Measurements from ENCODE around the gene TULP4. TPM values are rescaled to one million over a fixed set of nuclear protein-coding genes. Genes with fewer than 3 reads are reported as not detected.
A peak's percentile ranks its signal among the peaks of the same experiment; 100 is the strongest.
"Not testable (repeated sequence)": the region's sequence is repeated elsewhere in the genome, so short reads cannot be mapped to it uniquely, and the experiment has no call there.

Gene TULP4
- total RNA-seq, 1 experiment from 2014 or later, result 69.4 TPM

DNA sequence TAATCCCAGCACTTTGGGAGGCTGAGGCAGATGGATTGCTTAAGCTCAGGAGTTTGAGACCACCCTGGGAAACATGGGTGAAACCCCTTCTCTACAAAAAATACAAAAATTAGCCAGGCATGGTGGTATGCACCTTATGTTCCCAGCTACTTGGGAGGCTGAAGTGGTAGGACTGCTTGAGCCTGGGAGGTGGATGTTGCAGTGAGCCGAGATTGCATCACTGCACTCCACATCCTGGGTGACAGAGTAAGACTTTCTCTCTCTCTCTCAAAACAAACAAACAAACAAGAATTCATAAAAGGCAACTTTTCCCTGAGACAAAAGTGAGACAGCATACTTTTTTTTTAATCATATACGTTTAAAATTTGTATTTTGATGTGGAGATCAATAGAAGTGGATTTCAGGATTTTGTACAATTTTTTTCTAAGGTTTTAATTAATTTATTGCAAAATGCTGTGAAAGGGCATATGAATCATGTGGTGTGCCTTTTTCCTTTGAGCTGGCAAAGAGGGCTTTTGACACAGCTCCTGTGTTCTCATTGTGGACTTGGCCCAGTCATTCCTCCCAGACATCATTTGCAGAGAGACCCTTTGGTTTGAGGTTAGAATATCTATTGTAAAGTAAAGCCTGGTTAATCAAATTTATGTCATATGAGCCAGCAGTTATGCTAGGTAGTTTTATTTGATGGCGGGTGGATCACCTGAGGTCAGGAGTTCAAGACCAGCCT, 77.1 kb downstream of the TULP4 start:
- no peak for DNase-seq (ENCODE audit: low read depth)

DNA sequence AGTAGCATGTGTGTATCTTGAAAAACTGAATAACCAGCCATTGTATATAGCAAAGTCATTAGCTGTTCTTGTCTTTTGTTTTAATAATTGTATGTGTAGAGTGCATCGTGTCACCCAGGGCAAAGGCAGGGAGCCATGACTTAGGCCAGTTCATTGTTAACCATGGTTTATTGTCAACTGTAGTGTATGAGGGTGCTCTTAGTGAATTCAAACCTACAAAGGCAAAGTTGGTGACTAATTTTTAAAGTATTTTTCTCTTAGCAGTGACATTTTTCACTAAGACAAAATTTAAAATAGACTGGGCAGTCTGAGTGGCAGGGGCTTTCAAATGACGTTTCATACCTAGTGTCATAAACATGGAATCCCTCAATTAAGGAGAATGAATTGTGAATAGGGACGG, 79.0 kb downstream of the TULP4 start:
- no peak for DNase-seq (ENCODE audit: low read depth)

DNA sequence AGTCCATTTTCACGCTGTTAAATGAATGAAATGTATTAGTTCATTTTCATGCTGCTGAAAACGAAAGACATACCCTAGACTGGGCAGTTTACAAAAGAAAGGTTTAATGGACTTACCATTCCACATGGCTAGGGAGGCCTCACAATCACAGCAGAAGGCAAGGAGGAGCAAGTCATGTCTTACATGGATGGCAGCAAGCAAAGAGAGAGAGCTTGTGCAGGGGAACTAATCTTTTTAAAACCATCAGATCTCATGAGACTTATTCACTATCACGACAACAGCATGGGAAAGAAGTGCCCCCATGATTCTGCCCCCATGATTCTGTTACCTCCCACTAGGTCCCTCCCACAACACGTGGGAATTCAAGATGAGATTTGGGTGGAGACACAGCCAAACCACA, 79.7 kb downstream of the TULP4 start:
- not testable (repeated sequence) for DNase-seq (ENCODE audit: low read depth)

GRCh38 chr6:158396136-158396535, 83.9 kb downstream of the TULP4 start:
- no peak for DNase-seq (ENCODE audit: low read depth)

- no peak for DNase-seq (ENCODE audit: low read depth)
Measured at GRCh38 chr6:158397578-158397977, 85.3 kb downstream of the TULP4 start.

GRCh38 chr6:158398252-158399024, 86.2 kb downstream of the TULP4 start:
- DNase-seq (ENCODE audit: low read depth), result no peak

GRCh38 chr6:158399040-158399700, 86.9 kb downstream of the TULP4 start:
- DNase-seq (ENCODE audit: low read depth), result no peak

GRCh38 chr6:158402184-158402583, 89.9 kb downstream of the TULP4 start:
- DNase-seq (ENCODE audit: low read depth), result no peak

DNA sequence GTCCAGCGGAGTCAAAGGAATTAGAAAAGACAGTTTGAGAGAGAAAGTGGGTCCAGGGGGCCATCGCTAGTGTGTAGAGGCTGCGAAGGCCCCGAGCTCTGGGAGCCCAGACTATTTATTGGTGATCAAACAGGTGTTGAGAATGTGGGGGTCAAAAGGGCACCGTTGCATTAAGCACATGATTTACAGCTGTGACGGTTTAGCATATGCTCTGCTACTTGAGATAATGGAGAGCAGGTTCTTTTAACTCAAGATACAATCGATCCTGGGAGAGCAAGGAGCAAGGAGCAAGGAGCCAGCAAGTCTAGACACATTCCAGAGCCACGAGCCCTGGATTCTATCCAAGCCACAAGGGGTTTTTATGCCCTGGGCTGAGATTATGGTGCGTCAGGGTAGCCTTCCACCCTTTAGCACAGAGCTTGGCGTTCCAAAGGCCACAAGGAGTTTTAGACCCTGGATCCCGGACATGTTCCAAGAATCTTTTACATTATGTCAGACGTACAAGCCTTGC, 93.1 kb downstream of the TULP4 start:
- peak; percentile 55 for DNase-seq (ENCODE audit: low read depth)

DNA sequence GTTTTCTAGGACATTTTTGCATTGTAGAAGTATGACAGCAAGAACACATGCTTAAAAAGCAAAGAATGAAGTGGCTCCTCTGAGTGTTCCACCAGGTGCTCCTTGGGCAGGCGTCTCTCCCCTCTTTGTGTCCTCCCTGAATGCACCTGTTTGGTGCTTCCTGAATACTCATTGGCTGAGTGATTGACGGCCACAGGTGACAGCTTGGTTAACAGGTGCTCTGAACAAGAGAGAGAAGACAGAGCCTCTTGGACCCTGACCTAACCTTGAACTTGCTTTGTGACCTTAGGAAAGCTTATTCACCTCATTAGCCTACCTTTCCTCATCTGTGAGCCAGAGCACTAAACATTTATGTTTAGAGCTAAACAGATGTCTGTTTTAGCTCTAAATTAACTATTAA, 93.7 kb downstream of the TULP4 start:
- DNase-seq (ENCODE audit: low read depth), result no peak

DNA sequence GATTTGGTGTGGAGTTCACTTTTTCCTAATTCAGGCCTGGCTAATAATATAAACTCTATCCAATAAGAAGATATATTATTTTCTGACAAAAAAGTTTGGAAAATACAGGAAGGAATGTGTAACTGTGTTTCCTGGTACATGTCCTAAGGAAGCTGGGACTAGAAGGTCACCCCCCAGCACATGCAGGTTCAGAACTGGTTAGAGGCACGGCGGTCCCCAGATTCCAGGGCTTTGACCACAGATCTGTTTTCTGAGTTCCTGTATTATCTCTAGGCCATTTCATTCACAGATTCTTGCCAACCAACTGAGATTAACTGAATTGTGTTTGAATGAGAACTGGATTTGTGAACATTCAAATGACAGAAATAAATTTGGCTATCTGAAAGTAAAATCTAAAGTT, 94.5 kb downstream of the TULP4 start:
- DNase-seq (ENCODE audit: low read depth), result no peak

DNA sequence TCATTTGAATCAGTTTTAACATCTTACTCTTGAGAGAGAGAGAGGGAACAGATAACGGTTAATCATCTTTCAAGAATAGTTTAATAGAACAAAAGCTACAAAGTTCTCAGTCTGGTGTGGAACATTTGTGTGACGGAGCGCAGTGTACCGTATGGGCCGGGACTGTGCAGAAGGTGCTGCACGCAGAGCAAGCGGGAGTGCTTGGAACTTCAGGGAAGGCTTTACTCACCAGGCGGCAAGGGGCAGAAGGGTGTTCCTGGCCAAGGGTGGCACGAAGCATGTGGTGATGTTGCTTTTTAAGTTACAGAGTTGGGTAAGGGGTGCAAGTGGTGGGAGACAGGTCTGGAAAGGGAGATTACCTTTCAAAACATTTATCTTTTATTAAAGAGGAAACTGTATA, 95.7 kb downstream of the TULP4 start:
- DNase-seq (ENCODE audit: low read depth), result no peak

DNA sequence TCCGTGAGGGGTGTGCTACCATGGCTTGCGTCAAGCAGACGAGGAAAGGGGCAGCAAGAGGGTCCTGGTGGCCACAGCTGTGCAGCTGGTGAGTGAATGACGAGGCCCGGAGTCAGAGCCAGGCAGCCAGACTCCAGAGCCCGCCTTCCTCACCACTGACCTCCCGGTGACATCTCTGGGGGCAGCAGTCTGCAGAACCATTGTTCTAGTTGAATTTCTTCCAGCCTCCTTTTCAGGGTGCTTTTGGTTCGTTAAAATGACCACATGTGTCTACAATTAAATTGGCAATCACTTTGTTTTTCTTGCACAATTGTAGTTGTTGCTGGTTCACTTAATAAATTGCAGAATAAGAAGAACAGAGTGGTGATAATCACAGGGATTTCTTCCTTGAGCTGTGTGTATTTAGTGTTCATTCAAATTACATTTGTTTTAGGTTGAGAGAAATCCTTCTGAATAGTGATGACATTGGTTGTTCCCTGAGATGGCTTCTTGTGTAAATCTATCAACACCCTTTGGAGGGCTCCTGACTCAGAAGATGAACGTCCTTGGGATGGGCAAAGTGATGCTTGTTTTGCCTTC, 96.4 kb downstream of the TULP4 start:
- peak; percentile 42 for DNase-seq (ENCODE audit: low read depth)

- DNase-seq (ENCODE audit: low read depth), result no peak
Measured at GRCh38 chr6:158409451-158409850, 97.2 kb downstream of the TULP4 start.

GRCh38 chr6:158410784-158411183, 98.5 kb downstream of the TULP4 start:
- no peak for DNase-seq (ENCODE audit: low read depth)

- peak; percentile 16 for DNase-seq (ENCODE audit: low read depth)
Measured at GRCh38 chr6:158411998-158412397, 99.7 kb downstream of the TULP4 start.

DNA sequence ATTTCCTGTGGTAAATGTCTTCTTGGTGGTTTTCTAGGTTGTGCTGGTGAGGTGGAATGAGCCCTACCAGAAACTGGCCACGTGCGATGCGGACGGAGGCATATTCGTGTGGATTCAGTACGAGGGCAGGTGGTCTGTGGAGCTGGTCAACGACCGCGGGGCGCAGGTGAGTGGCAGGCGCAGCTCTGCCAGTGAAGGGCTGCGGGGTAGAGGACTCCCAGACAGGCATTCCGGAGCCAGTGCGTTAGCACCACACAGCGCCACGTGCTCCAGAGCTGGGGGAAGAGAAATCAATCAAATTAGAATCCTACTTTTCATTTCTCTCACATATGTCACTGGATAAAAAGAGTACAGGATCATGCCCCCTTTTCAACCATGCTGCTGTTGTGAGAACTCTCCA, 100.8 kb downstream of the TULP4 start:
- DNase-seq (ENCODE audit: low read depth), result no peak

DNA sequence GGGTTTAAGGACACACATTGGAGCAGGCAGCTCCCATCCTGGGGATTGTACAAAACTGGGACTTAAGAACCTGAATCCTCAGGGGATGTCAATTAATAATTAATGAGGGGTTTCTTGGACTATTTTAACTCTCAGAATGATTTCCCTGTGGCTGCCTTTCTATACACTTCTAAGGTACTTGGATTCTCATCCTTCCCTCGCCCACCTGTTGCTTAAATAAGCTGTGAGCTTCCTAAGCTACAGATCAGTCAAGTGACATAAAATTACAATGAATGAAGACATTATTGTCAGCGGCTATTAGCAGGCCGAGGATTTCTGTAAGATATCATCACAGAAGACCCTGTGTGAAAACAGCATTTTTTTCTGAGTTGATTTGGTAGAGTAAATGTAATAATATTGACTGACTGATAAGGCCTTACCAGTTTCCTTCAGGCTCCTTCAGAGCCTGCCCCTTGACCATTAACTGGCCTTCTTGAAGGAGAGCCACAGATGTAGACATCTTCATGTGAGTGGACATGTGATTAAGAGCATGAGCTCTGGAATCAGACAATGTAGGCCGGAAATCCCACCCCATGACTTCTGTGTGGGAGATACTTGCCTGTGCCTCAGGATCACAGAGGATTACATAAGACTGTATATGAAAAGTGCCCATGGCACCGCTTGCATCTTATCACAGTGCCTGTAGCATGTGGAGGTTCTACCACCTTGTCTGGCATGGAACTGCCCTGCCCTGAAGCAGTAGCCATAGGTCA, 101.7 kb downstream of the TULP4 start:
- DNase-seq (ENCODE audit: low read depth), result no peak

DNA sequence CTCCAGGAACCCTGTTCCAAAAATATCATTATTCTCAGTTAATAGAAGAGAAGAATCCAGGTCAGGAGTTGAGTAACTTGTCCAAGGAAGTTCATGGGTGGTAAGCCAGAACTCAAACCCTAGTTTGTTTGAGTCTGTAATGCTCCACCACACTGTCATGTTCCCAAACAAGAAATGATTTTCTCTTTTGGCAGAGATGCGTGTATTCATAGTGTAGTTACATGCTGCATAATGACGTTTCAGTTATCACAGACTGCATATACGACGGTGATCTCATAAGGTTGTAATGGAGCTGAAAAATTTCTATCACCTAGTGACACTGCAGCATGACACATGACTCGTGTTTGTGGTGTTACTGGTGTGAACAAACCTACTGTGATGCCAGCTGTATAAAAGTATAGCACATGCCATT, 102.6 kb downstream of the TULP4 start:
- no peak for DNase-seq (ENCODE audit: low read depth)

- DNase-seq (ENCODE audit: low read depth), result no peak
Measured at GRCh38 chr6:158415666-158416065, 103.4 kb downstream of the TULP4 start.

All from Daoy (cell line).